Measurements from ENCODE around the gene ZNF385B.

DNA sequence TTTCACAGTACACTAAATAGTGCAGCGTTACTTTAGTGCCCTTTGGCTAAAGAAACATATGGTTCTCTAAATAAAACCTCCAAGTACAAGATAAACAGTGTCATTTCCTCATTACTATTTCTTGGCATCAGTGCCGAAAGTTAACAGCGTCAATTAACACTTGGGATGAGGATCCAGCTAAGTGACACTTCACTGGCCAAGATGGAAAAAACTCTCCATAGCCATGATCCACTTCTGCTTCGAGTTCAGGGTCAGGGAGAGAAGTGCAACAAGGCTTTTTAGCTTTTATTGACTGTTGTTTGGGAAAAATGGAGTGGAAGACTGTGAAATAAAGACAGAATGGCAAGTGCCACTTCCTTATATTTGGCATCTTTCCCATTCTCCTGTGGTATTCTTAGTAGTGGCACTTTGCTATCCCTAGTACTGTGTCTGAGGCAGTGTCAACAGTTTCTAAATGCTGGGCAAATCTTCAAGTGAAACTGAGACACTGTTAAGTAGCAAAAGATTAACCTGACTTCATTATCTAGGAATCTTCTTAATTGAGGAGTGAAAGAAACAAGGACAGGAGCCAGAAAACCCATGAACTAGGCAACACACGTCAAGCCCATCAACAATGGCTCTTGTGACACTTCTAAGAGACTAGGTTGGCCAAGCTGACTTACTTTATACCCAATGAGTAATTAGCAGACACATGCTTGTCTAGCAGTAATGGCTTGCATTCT is 374.2 kb downstream of the ZNF385B start:
- TF ChIP-seq POLR2A (IDR thresholded peaks at IDR 0.05; ENCODE audit: extremely low read depth, insufficient read length), result no peak
- no peak for TF ChIP-seq CTCF (IDR thresholded peaks at IDR 0.05; ENCODE audit: low read depth, low read length)

Measured in NB4 (cell line).